Measurements from ENCODE around the gene AGTRAP. TPM values are rescaled to one million over a fixed set of nuclear protein-coding genes. Genes with fewer than 3 reads are reported as not detected.

AGTRAP gene
- total RNA-seq, 1 donor from 2014 or later: 64.5 TPM

DNA sequence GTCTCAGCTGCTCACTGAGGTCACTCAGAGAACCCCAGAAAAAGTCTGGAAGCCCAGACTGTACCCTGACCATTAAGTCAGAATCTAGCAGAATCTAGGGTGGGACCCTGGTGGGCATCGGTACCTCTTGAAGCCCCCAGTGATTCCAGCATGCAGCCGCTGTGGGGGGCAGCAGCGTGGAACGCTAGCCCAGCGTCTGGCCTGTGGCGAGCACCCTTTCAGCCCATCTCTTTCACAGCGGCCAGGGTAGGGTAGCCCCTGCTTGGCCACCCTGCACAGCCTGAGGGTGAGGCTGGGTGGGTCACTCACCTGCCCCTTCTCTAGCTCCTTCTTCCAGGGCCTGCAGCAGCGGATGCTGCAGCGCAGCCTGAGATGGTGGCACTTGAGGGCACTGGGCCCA lies 42.4 kb downstream of the AGTRAP start:
- Histone ChIP-seq H3K36me3 (no peaks in the 10 kb centered on the region), H3K4me3 (no peak overlapping the region), H3K9me3 (no peaks in the 10 kb centered on the region), H3K4me1 (no peaks in the 10 kb centered on the region), H3K27ac (no peak overlapping the region), H3K27me3 (ENCODE audit: low read depth) (no peaks in the 10 kb centered on the region)
- DNase-seq (no peak), ATAC-seq (no peak)
- intact Hi-C loops (cut with DNase I): no loop called here
- TF ChIP-seq, protein P1, sequence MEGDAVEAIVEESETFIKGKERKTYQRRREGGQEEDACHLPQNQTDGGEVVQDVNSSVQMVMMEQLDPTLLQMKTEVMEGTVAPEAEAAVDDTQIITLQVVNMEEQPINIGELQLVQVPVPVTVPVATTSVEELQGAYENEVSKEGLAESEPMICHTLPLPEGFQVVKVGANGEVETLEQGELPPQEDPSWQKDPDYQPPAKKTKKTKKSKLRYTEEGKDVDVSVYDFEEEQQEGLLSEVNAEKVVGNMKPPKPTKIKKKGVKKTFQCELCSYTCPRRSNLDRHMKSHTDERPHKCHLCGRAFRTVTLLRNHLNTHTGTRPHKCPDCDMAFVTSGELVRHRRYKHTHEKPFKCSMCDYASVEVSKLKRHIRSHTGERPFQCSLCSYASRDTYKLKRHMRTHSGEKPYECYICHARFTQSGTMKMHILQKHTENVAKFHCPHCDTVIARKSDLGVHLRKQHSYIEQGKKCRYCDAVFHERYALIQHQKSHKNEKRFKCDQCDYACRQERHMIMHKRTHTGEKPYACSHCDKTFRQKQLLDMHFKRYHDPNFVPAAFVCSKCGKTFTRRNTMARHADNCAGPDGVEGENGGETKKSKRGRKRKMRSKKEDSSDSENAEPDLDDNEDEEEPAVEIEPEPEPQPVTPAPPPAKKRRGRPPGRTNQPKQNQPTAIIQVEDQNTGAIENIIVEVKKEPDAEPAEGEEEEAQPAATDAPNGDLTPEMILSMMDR (IDR thresholded peaks at IDR 0.05): no peak

DNA sequence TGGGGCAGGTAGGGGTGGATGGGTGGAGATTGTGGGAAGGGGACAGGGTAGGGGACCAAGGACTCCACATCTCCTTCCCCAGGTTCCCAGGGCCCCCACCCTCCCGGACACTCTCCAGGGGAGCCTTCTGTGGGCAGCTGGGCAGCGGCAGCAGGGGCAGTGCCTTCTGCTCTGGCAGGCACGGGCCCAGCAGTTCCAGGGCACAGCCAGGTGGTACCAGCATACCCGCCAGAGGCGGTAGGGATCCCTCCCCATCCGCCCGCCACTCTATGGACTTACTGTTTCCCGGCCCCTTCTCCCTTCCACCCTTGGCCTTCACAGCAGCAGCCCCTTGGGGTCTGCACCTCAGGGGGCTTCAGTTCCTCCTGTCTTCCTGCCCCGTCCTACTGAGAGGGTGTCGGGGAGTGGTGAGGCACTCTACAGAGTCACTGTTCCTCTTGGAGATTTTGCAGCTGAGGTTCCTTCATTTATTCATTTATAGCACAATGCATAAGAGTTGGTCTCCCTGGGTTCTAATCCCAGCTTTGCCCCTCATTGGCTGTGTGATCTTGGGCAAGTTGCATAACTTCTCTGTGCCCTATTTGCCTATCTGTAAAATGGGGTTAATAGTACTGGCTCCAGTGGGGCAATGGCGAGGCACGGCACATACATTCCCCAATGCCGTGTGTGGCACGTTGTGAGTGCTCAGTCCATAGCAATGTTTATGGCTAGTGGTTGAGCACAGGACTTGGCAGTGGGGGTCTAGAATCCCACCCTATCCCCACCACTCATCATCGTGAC lies 43.1 kb downstream of the AGTRAP start:
- H3K27ac ChIP-seq: no peak overlapping the region
- H3K36me3 ChIP-seq: no peaks in the 10 kb centered on the region
- no peaks in the 10 kb centered on the region for H3K4me1 ChIP-seq
- no peak for ATAC-seq
- no peak for DNase-seq
- H3K9me3 ChIP-seq: no peaks in the 10 kb centered on the region
- TF ChIP-seq, protein P1 (IDR thresholded peaks at IDR 0.05): no peak
- no peaks in the 10 kb centered on the region for H3K27me3 ChIP-seq (ENCODE audit: low read depth)
- H3K4me3 ChIP-seq: no peak overlapping the region
- intact Hi-C loops (cut with DNase I): no loop called here

DNA sequence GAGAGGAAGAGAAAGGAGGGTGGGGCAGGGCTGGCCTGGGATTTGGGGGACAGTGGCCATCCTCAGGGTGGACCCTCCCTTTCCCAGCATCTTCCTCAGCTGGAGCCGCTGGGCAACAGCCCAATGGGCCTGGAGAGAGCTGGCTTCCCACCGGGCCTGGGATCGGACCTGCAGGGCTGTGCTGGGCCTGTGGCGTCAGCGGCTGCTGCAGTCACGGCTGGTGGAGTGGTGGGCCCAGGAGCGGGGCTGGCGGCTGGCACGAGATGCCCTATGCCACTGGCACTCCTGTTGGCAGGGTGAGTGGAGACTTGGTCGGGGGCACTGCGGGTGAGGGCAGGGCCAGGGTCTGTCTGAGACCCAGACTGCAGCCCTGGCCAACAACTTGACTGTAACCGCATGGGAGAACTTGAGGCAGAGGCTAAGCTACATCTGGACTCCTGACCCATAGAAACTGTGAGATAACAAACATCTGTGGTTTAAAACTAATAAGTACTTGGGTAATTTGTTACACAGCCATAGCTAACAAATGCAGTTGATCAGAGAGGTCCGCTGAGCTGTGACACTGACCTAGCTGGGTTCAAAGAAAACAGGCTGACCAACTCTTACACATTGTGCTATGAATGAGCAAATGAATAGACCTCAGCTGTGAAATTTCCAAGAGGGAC lies 43.9 kb downstream of the AGTRAP start:
- Histone ChIP-seq H3K36me3 (no peaks in the 10 kb centered on the region), H3K4me3 (no peak overlapping the region), H3K4me1 (peaks cover 7% of the 10 kb centered on the region), H3K27me3 (ENCODE audit: low read depth) (no peaks in the 10 kb centered on the region), H3K27ac (no peak overlapping the region), H3K9me3 (no peaks in the 10 kb centered on the region)
- ATAC-seq (no peak), DNase-seq (no peak)
- TF ChIP-seq, protein P1 (IDR thresholded peaks at IDR 0.05): no peak
- intact Hi-C loops (cut with DNase I): no loop called here

- intact Hi-C loops (cut with DNase I): no loop called here
- H3K27me3 ChIP-seq (ENCODE audit: low read depth): no peaks in the 10 kb centered on the region
Measured at GRCh38 chr1:11780380-11781147, 44.6 kb downstream of the AGTRAP start.

DNA sequence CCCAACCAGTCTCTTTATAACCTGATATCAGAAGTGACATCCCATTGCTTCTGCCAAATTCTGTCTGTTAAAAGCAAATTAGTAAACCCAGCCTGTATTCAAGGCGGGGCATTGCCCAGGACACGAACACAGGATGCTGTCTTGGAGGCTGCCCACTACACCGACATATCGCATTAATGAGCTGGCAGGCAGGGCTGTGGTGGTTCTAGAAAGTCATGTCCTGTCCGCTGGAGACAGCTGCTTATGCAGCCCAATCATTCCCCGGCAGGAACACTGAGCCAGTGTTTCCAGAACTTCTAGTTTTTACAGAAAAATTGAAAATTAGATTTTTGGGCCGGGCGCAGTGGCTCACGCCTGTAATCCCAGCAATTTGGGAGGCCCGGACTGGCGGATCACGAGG lies 45.4 kb downstream of the AGTRAP start:
- Histone ChIP-seq H3K27ac (no peak overlapping the region), H3K36me3 (no peaks in the 10 kb centered on the region), H3K4me1 (peaks cover 22% of the 10 kb centered on the region), H3K4me3 (no peak overlapping the region), H3K9me3 (no peaks in the 10 kb centered on the region), H3K27me3 (ENCODE audit: low read depth) (no peaks in the 10 kb centered on the region)
- intact Hi-C loops (cut with DNase I): no loop called here
- DNase-seq: no peak
- no peak for ATAC-seq
- TF ChIP-seq, protein P1 (IDR thresholded peaks at IDR 0.05): no peak

More at GRCh38 chr1:11780380-11781147, 44.6 kb downstream of the AGTRAP start:
- ATAC-seq: no peak
- DNase-seq: no peak
- peaks cover 14% of the 10 kb centered on the region for H3K4me1 ChIP-seq
- no peaks in the 10 kb centered on the region for H3K36me3 ChIP-seq
- H3K4me3 ChIP-seq: no peak overlapping the region
- no peaks in the 10 kb centered on the region for H3K9me3 ChIP-seq
- TF ChIP-seq, protein P1 (IDR thresholded peaks at IDR 0.05): no peak
- no peak overlapping the region for H3K27ac ChIP-seq

Data from lower lobe of right lung (tissue), 2 donors.